Activated CD4-positive, alpha-beta T cell treated with anti-CD3 and anti-CD28 coated beads for 36 hours (primary cell): ENCODE measurements around the gene ADCY2. TPM values are rescaled to one million over a fixed set of nuclear protein-coding genes. Genes with fewer than 3 reads are reported as not detected.
A peak's percentile ranks its signal among the peaks of the same experiment; 100 is the strongest.

ENCODE experiments used
- ATAC-seq: fragments of 200-7000 bp; cut with Tn5 transposase; one replicate; pipeline ENCODE4 v1.10.0; 2021; ENCODE audit warnings: mild to moderate bottlenecking, moderate library complexity
- CTCF ChIA-PET: fragments of 350-600 bp; sonication (Branson Sonifier 250); formaldehyde crosslinking; loops from one replicate; lab custom pipeline; 2021; ENCODE audit warnings: antibody characterized with exemption; lab: Charles Lee
- POLR2A ChIA-PET: fragments of 350-600 bp; sonication (Branson Sonifier 250); formaldehyde crosslinking; loops from one replicate; lab custom pipeline; 2021; ENCODE audit warnings: antibody characterized with exemption, inconsistent platforms; lab: Charles Lee
- DNase-seq: peaks from one replicate; pipeline ENCODE4 v3.0.0-alpha.2; 2020
- H3K27ac Mint-ChIP-seq: one replicate; pipeline ENCODE4 v1.8.0; 2021; ENCODE audit warnings: mixed read lengths
- H3K27me3 Mint-ChIP-seq: one replicate; pipeline ENCODE4 v1.8.0; 2021; ENCODE audit warnings: mixed read lengths
- H3K36me3 Mint-ChIP-seq: one replicate; pipeline ENCODE4 v1.8.0; 2021; ENCODE audit warnings: low read depth, mixed read lengths
- H3K4me1 Mint-ChIP-seq: one replicate; pipeline ENCODE4 v1.8.0; 2021; ENCODE audit warnings: mixed read lengths
- H3K4me3 Mint-ChIP-seq: one replicate; pipeline ENCODE4 v1.8.0; 2021; ENCODE audit warnings: mild to moderate bottlenecking, moderate library complexity, mixed read lengths
- H3K9me3 Mint-ChIP-seq: one replicate; pipeline ENCODE4 v1.8.0; 2021; ENCODE audit warnings: low read depth, mixed read lengths
- intact Hi-C, 2 experiments: fragments of 100-400 bp; cut with DNase I in 1 of 2; cut with micrococcal nuclease in 1 of 2; formaldehyde crosslinking; loops; one replicate each; pipeline versions ENCODE4 v1.14.2 to v1.15.1; 2022 to 2024; cut with DNase I, micrococcal nuclease
- total RNA-seq, 2 experiments: library from RNA; stranded (reverse); gene quantifications; one replicate each; pipeline ENCODE4 v1.2.3, GENCODE V29; 2021

ADCY2 gene
- total RNA-seq, 2 experiments from 2014 or later: not detected

GRCh38 chr5:7850395-7851239, 454.7 kb downstream of the ADCY2 start, which contains the start of gene CFAP90:
TSS of gene CFAP90 (minus strand) at chr5:7851133. CDS start at chr5:7851021, 112 bp downstream.
- intact Hi-C loops: loop anchor here in 1 of 2 experiments (2.0 kb wide), 1 partner anchor 18 kb away; the partner anchor contains the start of genes FASTKD3 and MTRR
- H3K36me3 Mint-ChIP-seq: no peaks in the 10 kb centered on the region
- H3K27ac Mint-ChIP-seq: peak within 1 kb of the TSS; percentile 5
- POLR2A ChIA-PET: interaction anchor here (0.7 to 1.0 kb wide), 2 partner anchors 19 to 60 kb away, joined by 3 read pairs; partner anchors contain the start of genes FASTKD3 and MTRR
- peak within 1 kb of the TSS; percentile 66 for H3K4me3 Mint-ChIP-seq
- CTCF ChIA-PET: interaction anchor here (0.5 to 0.9 kb wide), 2 partner anchors 9 to 1258 kb away, joined by 3 to 4 read pairs; no protein-coding TSS in a partner anchor
- DNase-seq (peak; percentile 65), ATAC-seq (peak; percentile 65)
- peaks cover 2% of the 10 kb centered on the region for H3K9me3 Mint-ChIP-seq
- peaks cover 18% of the 10 kb centered on the region for H3K4me1 Mint-ChIP-seq
- peaks cover 16% of the 10 kb centered on the region for H3K27me3 Mint-ChIP-seq

- CTCF ChIA-PET: interaction anchor here (0.5 kb wide), 1 partner anchor 1259 kb away, joined by 4 read pairs; no protein-coding TSS in a partner anchor
- intact Hi-C loops: loop anchor here in 1 of 2 experiments (2.0 kb wide), 1 partner anchor 18 kb away; the partner anchor contains the start of genes FASTKD3 and MTRR
Measured at GRCh38 chr5:7851240-7851592, 455.3 kb downstream of the ADCY2 start.

GRCh38 chr5:7851617-7852289, 455.8 kb downstream of the ADCY2 start:
- peak; percentile 8 for DNase-seq
- H3K4me3 Mint-ChIP-seq: no peak overlapping the region

More at GRCh38 chr5:7851240-7851592, 455.3 kb downstream of the ADCY2 start:
- H3K27ac Mint-ChIP-seq: no peak overlapping the region
- peaks cover 16% of the 10 kb centered on the region for H3K27me3 Mint-ChIP-seq
- no peak for ATAC-seq
- POLR2A ChIA-PET: interaction anchor here (0.7 to 1.0 kb wide), 2 partner anchors 18 to 59 kb away, joined by 3 read pairs; partner anchors contain the start of genes FASTKD3 and MTRR
- DNase-seq: no peak
- H3K36me3 Mint-ChIP-seq: no peaks in the 10 kb centered on the region
- peak overlapping the region; percentile 61 for H3K4me3 Mint-ChIP-seq
- H3K4me1 Mint-ChIP-seq: peaks cover 18% of the 10 kb centered on the region
- H3K9me3 Mint-ChIP-seq: peaks cover 2% of the 10 kb centered on the region

GRCh38 chr5:7852542-7852941, 456.6 kb downstream of the ADCY2 start:
- DNase-seq (no peak), ATAC-seq (no peak)
- Mint-ChIP-seq H3K4me1 (peaks cover 22% of the 10 kb centered on the region), H3K9me3 (peaks cover 2% of the 10 kb centered on the region), H3K27ac (no peak overlapping the region), H3K27me3 (peaks cover 16% of the 10 kb centered on the region), H3K36me3 (peaks cover 3% of the 10 kb centered on the region), H3K4me3 (no peak overlapping the region)
- ChIA-PET POLR2A (no interaction called here), CTCF (interaction anchor here (1.1 kb wide), 1 partner anchor 8 kb away, joined by 3 read pairs; no protein-coding TSS in a partner anchor)
- intact Hi-C loops: no loop called here

More at GRCh38 chr5:7851617-7852289, 455.8 kb downstream of the ADCY2 start:
- ChIA-PET POLR2A (interaction anchor here (0.7 to 1.0 kb wide), 2 partner anchors 18 to 59 kb away, joined by 3 read pairs; partner anchors contain the start of genes FASTKD3 and MTRR), CTCF (interaction anchor here (0.5 to 1.1 kb wide), 2 partner anchors 9 to 1259 kb away, joined by 3 to 4 read pairs; no protein-coding TSS in a partner anchor)
- Mint-ChIP-seq H3K27ac (peak overlapping the region; percentile 5), H3K4me1 (peaks cover 18% of the 10 kb centered on the region), H3K36me3 (no peaks in the 10 kb centered on the region), H3K27me3 (peaks cover 16% of the 10 kb centered on the region), H3K9me3 (peaks cover 2% of the 10 kb centered on the region)
- intact Hi-C loops: loop anchor here in 1 of 2 experiments (2.0 kb wide), 1 partner anchor 17 kb away; the partner anchor contains the start of genes FASTKD3 and MTRR
- no peak for ATAC-seq

- peaks cover 2% of the 10 kb centered on the region for H3K9me3 Mint-ChIP-seq
- DNase-seq (no peak), ATAC-seq (no peak)
- no peak overlapping the region for H3K27ac Mint-ChIP-seq
- peaks cover 4% of the 10 kb centered on the region for H3K36me3 Mint-ChIP-seq
- peaks cover 27% of the 10 kb centered on the region for H3K4me1 Mint-ChIP-seq
- CTCF ChIA-PET: interaction anchor here (1.1 kb wide), 1 partner anchor 8 kb away, joined by 3 read pairs; no protein-coding TSS in a partner anchor
- intact Hi-C loops: no loop called here
- POLR2A ChIA-PET: no interaction called here
- peaks cover 16% of the 10 kb centered on the region for H3K27me3 Mint-ChIP-seq
- no peak overlapping the region for H3K4me3 Mint-ChIP-seq
Measured at GRCh38 chr5:7852988-7853387, 457.1 kb downstream of the ADCY2 start.

- Mint-ChIP-seq H3K4me3 (no peak overlapping the region), H3K9me3 (peaks cover 2% of the 10 kb centered on the region), H3K27ac (no peak overlapping the region), H3K36me3 (peaks cover 11% of the 10 kb centered on the region), H3K4me1 (peaks cover 32% of the 10 kb centered on the region), H3K27me3 (peaks cover 2% of the 10 kb centered on the region)
- intact Hi-C loops: loop anchor here in 1 of 2 experiments (5.0 kb wide), 2 partner anchors 98 to 1088 kb away; no protein-coding TSS in a partner anchor
- ATAC-seq (no peak), DNase-seq (no peak)
- CTCF ChIA-PET: interaction anchor here (0.6 to 3.0 kb wide), 8 partner anchors 13 to 1810 kb away, joined by 3 to 21 read pairs (median 4); partner anchors contain the start of genes FASTKD3 and MTRR
- POLR2A ChIA-PET: no interaction called here
Measured at GRCh38 chr5:7855611-7856010, 459.7 kb downstream of the ADCY2 start.

GRCh38 chr5:7856855-7857254, 460.9 kb downstream of the ADCY2 start:
- H3K4me3 Mint-ChIP-seq: no peak overlapping the region
- peaks cover 19% of the 10 kb centered on the region for H3K36me3 Mint-ChIP-seq
- intact Hi-C loops: loop anchor here in 1 of 2 experiments (1.0 to 5.0 kb wide), 3 partner anchors 100 to 1090 kb away; no protein-coding TSS in a partner anchor
- peaks cover 26% of the 10 kb centered on the region for H3K4me1 Mint-ChIP-seq
- no peaks in the 10 kb centered on the region for H3K27me3 Mint-ChIP-seq
- peaks cover 2% of the 10 kb centered on the region for H3K9me3 Mint-ChIP-seq
- peak; percentile 57 for DNase-seq
- ChIA-PET POLR2A (interaction anchor here (1.7 kb wide), 1 partner anchor 11 kb away, joined by 3 read pairs; no protein-coding TSS in a partner anchor), CTCF (interaction anchor here (2.0 to 3.0 kb wide), 2 partner anchors 11 to 16 kb away, joined by 5 to 21 read pairs; partner anchors contain the start of genes FASTKD3 and MTRR)
- ATAC-seq: peak; percentile 71
- H3K27ac Mint-ChIP-seq: no peak overlapping the region

- Mint-ChIP-seq H3K9me3 (peaks cover 2% of the 10 kb centered on the region), H3K36me3 (peaks cover 21% of the 10 kb centered on the region), H3K4me3 (no peak overlapping the region), H3K27ac (peak overlapping the region; percentile 32), H3K4me1 (peaks cover 21% of the 10 kb centered on the region), H3K27me3 (no peaks in the 10 kb centered on the region)
- ATAC-seq (no peak), DNase-seq (no peak)
- ChIA-PET POLR2A (interaction anchor here (1.7 kb wide), 1 partner anchor 11 kb away, joined by 3 read pairs; no protein-coding TSS in a partner anchor), CTCF (interaction anchor here (1.3 to 3.0 kb wide), 3 partner anchors 11 to 1029 kb away, joined by 4 to 21 read pairs (median 5); partner anchors contain the start of genes FASTKD3 and MTRR)
- intact Hi-C loops: loop anchor here in 1 of 2 experiments (1.0 to 5.0 kb wide), 3 partner anchors 100 to 1090 kb away; no protein-coding TSS in a partner anchor
Measured at GRCh38 chr5:7857361-7857760, 461.4 kb downstream of the ADCY2 start.

GRCh38 chr5:7857926-7858632, 462.1 kb downstream of the ADCY2 start:
- POLR2A ChIA-PET: interaction anchor here (0.8 to 1.7 kb wide), 2 partner anchors 10 to 11 kb away, joined by 3 read pairs; partner anchors contain the start of genes FASTKD3 and MTRR
- Mint-ChIP-seq H3K27ac (peak overlapping the region; percentile 68), H3K27me3 (no peaks in the 10 kb centered on the region), H3K4me3 (no peak overlapping the region), H3K36me3 (peaks cover 24% of the 10 kb centered on the region), H3K9me3 (peaks cover 2% of the 10 kb centered on the region), H3K4me1 (peaks cover 18% of the 10 kb centered on the region)
- ATAC-seq (peak; percentile 76), DNase-seq (peak; percentile 14)
- intact Hi-C loops: loop anchor here in 1 of 2 experiments (1.0 to 5.0 kb wide), 4 partner anchors 11 to 1091 kb away; partner anchors contain the start of genes FASTKD3 and MTRR
- CTCF ChIA-PET: interaction anchor here (0.5 to 3.0 kb wide), 6 partner anchors 10 to 1029 kb away, joined by 3 to 21 read pairs (median 4); partner anchors contain the start of genes FASTKD3 and MTRR
